Measurements from ENCODE around the gene CGN.

The CGN gene

DNA sequence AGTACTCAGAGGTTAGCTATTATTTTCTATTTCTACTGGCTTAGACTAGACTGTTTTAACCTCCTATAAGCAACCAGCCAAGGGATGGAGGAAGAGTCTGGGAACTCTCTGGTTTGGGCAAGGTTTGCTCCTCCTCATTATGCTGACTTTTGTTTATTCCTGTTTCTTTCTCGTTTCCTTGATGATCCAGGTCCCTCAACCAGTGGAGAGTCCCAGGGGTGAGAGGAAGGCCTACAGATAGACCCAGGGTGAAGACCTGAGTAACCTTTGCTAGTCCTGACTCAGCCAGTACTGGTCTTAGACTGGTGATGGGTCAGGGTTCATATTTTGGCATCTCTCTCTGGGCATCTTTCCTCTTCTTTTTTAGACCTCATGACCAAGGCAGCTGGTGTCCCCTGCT is 34.4 kb downstream of the CGN start:
- Histone ChIP-seq H3K4me3 (no peak overlapping the region), H3K27ac (no peak overlapping the region)
- no peak for DNase-seq (ENCODE audit: low spot score)
- TF ChIP-seq, protein P1, sequence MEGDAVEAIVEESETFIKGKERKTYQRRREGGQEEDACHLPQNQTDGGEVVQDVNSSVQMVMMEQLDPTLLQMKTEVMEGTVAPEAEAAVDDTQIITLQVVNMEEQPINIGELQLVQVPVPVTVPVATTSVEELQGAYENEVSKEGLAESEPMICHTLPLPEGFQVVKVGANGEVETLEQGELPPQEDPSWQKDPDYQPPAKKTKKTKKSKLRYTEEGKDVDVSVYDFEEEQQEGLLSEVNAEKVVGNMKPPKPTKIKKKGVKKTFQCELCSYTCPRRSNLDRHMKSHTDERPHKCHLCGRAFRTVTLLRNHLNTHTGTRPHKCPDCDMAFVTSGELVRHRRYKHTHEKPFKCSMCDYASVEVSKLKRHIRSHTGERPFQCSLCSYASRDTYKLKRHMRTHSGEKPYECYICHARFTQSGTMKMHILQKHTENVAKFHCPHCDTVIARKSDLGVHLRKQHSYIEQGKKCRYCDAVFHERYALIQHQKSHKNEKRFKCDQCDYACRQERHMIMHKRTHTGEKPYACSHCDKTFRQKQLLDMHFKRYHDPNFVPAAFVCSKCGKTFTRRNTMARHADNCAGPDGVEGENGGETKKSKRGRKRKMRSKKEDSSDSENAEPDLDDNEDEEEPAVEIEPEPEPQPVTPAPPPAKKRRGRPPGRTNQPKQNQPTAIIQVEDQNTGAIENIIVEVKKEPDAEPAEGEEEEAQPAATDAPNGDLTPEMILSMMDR (IDR thresholded peaks at IDR 0.05), result no peak

DNA sequence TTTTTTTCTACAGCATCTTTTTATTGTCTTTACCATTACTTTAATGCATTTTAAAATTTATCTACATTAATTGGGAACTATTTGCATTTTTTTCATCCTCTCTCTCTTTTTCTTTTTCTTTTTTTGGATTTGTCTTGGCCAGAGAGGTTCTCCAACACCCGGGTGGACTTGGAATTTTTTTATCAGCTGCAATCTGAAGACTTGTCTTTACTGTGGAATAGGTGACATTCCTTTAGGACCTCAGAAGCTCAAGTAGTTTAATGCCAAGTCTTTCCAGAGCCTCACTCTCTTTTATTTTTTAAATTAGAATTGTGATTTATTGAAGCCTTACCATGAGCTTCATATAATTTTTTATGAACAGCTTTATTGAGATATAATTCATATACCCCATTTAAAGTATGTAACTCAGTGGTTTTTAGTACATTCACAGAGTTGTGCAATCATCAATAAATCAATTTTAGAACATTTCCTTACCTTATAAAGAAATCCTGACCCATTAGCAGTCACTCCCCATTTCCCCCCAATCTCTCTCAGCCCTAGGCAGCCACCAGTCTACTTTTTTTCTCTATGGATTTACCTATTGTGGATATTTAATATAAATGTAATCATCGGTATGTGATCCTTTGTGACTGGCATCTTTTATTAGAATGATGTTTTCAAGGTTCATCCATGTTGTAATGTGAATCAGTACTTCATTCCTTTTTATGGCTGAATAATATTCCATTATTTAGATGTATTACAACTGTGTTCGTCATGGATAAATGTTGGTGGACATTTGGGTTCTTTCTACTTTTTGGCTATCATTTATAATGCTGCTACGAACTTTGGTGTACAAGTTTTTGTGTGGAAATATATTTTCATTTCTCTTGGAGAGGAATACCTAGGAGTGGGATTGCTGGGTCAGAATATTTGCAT is 35.1 kb downstream of the CGN start:
- no peak overlapping the region for H3K4me3 ChIP-seq
- TF ChIP-seq, protein P1 (IDR thresholded peaks at IDR 0.05), result no peak
- H3K27ac ChIP-seq, result peak overlapping the region in 1 of 2 donors; percentile 70
- DNase-seq (ENCODE audit: low spot score), result no peak

DNA sequence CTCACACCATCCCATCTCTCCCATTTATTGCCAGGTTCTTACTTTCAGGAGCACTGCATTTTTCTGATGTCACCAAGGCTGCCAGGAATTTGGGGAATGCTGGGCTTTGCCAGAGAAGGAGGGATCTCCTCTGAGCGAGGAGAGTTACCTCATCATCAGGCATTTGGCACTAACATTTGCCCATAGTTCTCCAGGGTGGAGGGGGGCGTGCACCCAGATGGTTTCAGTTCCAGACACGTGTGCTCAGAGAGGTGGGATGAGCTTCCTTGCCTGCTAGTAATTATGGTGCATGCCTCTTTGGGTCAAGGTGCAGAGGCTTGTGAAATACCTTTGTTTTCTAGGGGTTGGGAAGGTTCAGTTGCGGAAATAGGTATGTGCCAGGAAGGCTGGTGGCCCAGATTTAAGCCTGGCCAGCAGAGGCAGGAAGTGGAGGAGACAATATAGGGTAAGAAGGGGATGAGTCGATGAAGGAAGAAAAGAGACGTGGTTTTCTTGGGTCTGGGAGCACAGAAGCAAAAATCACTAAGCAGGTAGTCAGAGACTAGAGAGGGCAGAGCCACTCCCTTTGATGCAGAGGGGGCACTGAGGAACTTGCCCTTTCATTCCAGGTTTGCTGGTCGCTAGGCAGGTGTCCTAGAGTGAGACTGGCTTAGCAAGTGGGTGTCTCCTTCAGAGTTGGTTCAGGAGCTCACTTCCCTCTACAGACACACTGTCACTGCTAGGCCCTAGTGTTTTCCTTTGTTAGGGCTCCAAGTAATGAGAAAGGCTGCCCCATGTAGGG is 36.1 kb downstream of the CGN start:
- DNase-seq (ENCODE audit: low spot score), result peak; percentile 85
- no peak overlapping the region for H3K4me3 ChIP-seq
- TF ChIP-seq, protein P1 (IDR thresholded peaks at IDR 0.05), result no peak
- peak overlapping the region in 1 of 2 donors; percentile 70 for H3K27ac ChIP-seq

DNA sequence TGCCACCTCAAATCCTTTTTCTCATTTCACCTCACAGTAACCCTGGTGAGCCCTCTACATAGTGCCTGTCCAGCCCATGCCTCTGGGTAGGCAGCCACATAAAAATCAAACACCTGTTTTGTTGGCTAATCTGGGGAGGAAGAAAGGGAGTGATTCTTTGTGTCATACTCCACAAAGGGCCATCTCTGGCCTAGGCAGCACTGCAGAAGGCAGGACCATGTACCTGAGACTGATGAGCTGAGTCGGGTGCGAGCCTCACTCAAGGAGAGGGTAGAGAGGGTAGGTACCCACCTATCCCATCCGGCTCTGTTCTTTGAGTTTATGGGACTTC is 36.7 kb downstream of the CGN start:
- no peak for DNase-seq (ENCODE audit: low spot score)
- TF ChIP-seq, protein P1 (IDR thresholded peaks at IDR 0.05), result no peak
- no peak overlapping the region for H3K4me3 ChIP-seq
- peak overlapping the region in 1 of 2 donors; percentile 70 for H3K27ac ChIP-seq

DNA sequence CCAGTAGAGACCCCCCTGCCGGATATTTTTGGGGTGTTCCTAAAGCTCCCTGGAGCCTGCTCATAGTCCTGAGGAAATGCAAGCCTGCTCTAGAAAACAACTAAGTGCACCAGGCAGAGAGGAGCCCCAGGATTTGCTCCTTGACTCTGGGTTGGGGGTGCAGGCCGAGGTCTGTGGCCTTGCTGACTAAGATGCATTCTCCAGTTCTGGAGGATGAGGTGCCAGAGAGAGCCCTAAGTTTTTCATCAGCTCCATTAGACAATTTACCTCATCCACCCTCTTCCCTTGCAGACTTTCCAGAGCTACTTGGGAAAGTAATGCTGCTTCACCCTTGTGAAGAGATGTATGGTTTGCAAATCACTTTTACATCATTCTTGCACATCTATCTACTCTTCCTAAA is 38.0 kb downstream of the CGN start:
- no peak overlapping the region for H3K4me3 ChIP-seq
- TF ChIP-seq, protein P1 (IDR thresholded peaks at IDR 0.05), result no peak
- no peak for DNase-seq (ENCODE audit: low spot score)
- H3K27ac ChIP-seq, result no peak overlapping the region

DNA sequence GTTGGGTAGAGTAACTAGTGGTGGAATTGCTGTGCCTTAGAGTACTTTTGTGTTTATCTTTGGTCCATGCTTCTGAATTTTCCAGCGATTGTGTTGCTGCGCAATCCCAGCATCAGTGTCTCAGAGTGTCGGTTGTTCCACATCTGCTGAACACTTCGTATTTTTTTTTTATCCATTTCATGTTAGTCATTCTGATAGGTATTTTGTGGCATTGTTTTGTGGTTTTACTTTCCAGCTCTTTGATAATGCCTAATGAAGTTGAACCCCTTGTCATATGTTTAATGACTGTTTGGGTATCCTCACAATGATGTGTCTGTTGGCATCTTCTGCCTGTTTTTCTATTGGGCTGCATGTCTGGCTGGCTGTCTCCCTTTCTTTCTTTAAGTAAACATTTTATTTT is 42.5 kb downstream of the CGN start:
- TF ChIP-seq, protein P1 (IDR thresholded peaks at IDR 0.05), result no peak
- no peak overlapping the region for H3K4me3 ChIP-seq
- H3K27ac ChIP-seq, result no peak overlapping the region
- no peak for DNase-seq (ENCODE audit: low spot score)
